Measurements from ENCODE around the gene EPHB4. TPM values are rescaled to one million over a fixed set of nuclear protein-coding genes. Genes with fewer than 3 reads are reported as not detected.
"Not testable (repeated sequence)": the region's sequence is repeated elsewhere in the genome, so short reads cannot be mapped to it uniquely, and the experiment has no call there.

EPHB4 gene
- total RNA-seq, 1 experiment from 2014 or later = 21.6 TPM

DNA sequence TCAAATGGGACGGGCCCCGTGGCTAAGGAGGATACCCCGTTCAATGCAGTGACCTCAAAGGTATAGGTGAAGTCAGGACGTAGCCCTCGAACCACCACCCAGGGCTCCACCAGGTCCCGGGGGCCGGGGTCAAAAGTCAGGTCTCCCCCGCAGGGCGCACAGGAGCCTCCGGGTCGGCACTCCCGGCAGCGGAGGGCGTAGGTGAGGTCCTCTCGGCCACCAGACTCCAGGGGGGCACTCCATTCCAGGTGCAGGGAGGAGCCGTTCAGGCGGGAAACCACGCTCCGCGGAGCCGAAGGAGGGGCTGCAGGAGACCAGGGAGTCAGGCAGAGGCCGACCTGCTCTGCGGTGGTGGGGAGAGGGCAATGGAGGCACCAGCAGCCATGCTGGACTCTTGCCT, 7.7 kb downstream of the EPHB4 start:
- H3K27me3 ChIP-seq (ENCODE audit: low read length) = no peaks in the 10 kb centered on the region
- no peak for DNase-seq
- no peaks in the 10 kb centered on the region for H3K4me1 ChIP-seq (ENCODE audit: low read length)
- H3K9me3 ChIP-seq (ENCODE audit: low read length) = no peaks in the 10 kb centered on the region
- no peaks in the 10 kb centered on the region for H4K20me1 ChIP-seq (ENCODE audit: insufficient read depth, low read depth, low read length)
- H2AFZ ChIP-seq (ENCODE audit: low read length) = no peak overlapping the region
- no peak overlapping the region for H3K4me3 ChIP-seq (ENCODE audit: low read length)
- H3K36me3 ChIP-seq (ENCODE audit: insufficient read depth, low read length) = no peaks in the 10 kb centered on the region
- H3K9ac ChIP-seq (ENCODE audit: low read length) = no peak overlapping the region
- no peak overlapping the region for H3K4me2 ChIP-seq (ENCODE audit: low read depth, low read length, poor library complexity, severe bottlenecking)
- no peaks in the 10 kb centered on the region for H3K9me2 ChIP-seq (replicated peaks; ENCODE audit: insufficient read depth, low read length)
- H3K27ac ChIP-seq (ENCODE audit: low read length) = no peak overlapping the region
- no peaks in the 10 kb centered on the region for H3K79me2 ChIP-seq (ENCODE audit: low read length)

DNA sequence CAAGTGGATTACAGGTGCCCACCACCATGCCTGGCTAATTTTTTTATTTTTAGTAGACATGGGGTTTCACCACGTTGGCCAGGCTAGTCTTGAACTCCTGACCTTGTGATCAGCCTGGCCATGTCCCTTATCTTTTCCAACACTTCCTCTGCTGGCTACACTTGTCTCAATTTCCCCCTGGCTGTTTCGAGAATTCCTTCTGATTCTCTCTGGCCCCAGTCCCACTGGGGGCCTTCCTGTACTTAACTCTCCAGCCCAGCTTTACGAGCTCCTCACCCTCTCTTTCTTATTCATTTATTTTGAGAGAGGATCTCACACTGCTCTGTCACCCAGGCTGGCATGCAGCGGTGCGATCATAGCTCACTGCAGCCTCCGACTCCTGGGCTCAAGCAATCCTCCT, 8.5 kb downstream of the EPHB4 start:
- Histone ChIP-seq H3K9ac (ENCODE audit: low read length) (no peak overlapping the region), H3K9me3 (ENCODE audit: low read length) (no peaks in the 10 kb centered on the region), H2AFZ (ENCODE audit: low read length) (no peak overlapping the region), H3K79me2 (ENCODE audit: low read length) (no peaks in the 10 kb centered on the region), H3K4me3 (ENCODE audit: low read length) (no peak overlapping the region), H3K4me2 (ENCODE audit: low read depth, low read length, poor library complexity, severe bottlenecking) (no peak overlapping the region), H3K4me1 (ENCODE audit: low read length) (no peaks in the 10 kb centered on the region), H4K20me1 (ENCODE audit: insufficient read depth, low read depth, low read length) (no peaks in the 10 kb centered on the region), H3K27me3 (ENCODE audit: low read length) (no peaks in the 10 kb centered on the region), H3K9me2 (replicated peaks; ENCODE audit: insufficient read depth, low read length) (no peaks in the 10 kb centered on the region), H3K27ac (ENCODE audit: low read length) (no peak overlapping the region), H3K36me3 (ENCODE audit: insufficient read depth, low read length) (no peaks in the 10 kb centered on the region)
- DNase-seq = no peak

DNA sequence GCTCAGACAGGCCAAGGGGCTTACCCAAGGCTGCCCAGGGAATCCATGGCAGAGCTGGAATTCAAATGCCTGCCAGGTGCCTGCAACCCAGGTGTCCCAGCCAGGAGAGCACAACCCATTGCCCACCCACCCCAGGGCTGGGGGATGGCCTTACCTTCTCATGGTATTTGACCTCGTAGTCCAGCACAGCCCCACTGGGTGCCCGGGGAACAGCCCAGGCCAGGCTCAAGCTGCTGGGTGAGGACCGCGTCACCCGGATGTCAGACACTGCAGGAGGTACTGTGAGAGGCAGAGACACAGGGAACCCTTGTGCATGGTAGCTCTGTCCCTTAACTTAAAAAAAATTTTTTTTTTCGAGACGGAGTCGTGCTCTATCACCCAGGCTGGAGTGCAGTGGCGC, 9.0 kb downstream of the EPHB4 start:
- Histone ChIP-seq H3K27ac (ENCODE audit: low read length) (no peak overlapping the region), H3K9me3 (ENCODE audit: low read length) (no peaks in the 10 kb centered on the region), H3K4me1 (ENCODE audit: low read length) (no peaks in the 10 kb centered on the region), H3K79me2 (ENCODE audit: low read length) (no peaks in the 10 kb centered on the region), H2AFZ (ENCODE audit: low read length) (no peak overlapping the region), H3K36me3 (ENCODE audit: insufficient read depth, low read length) (no peaks in the 10 kb centered on the region), H3K9ac (ENCODE audit: low read length) (no peak overlapping the region), H4K20me1 (ENCODE audit: insufficient read depth, low read depth, low read length) (no peaks in the 10 kb centered on the region), H3K9me2 (replicated peaks; ENCODE audit: insufficient read depth, low read length) (no peaks in the 10 kb centered on the region), H3K4me2 (ENCODE audit: low read depth, low read length, poor library complexity, severe bottlenecking) (no peak overlapping the region), H3K27me3 (ENCODE audit: low read length) (no peaks in the 10 kb centered on the region), H3K4me3 (ENCODE audit: low read length) (no peak overlapping the region)
- no peak for DNase-seq

DNA sequence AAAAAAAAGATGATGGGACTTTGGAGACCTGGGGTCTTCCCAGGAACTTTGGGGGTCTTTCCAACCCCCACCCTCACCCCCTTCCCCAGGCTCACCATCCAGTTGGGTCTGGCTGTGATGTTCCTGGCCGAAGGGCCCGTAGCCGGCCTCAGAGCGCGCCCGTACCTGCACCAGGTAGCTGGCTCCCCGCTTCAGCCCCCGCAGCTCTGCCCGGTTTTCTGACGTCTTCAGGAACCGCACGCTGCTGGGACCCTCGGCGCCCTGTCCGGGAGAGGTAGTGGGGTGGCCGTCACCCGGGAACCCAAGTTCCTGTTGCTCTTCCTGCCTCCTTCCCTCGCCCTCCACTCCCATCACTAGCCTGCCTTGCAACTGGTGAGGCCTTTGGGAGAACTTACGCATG, 10.2 kb downstream of the EPHB4 start:
- H2AFZ ChIP-seq (ENCODE audit: low read length) = no peak overlapping the region
- no peak overlapping the region for H3K9ac ChIP-seq (ENCODE audit: low read length)
- no peak for DNase-seq
- H3K27ac ChIP-seq (ENCODE audit: low read length) = no peak overlapping the region
- no peaks in the 10 kb centered on the region for H3K36me3 ChIP-seq (ENCODE audit: insufficient read depth, low read length)
- H3K79me2 ChIP-seq (ENCODE audit: low read length) = no peaks in the 10 kb centered on the region
- H3K4me1 ChIP-seq (ENCODE audit: low read length) = no peaks in the 10 kb centered on the region
- no peaks in the 10 kb centered on the region for H3K9me3 ChIP-seq (ENCODE audit: low read length)
- H3K4me2 ChIP-seq (ENCODE audit: low read depth, low read length, poor library complexity, severe bottlenecking) = no peak overlapping the region
- no peaks in the 10 kb centered on the region for H4K20me1 ChIP-seq (ENCODE audit: insufficient read depth, low read depth, low read length)
- H3K27me3 ChIP-seq (ENCODE audit: low read length) = no peaks in the 10 kb centered on the region
- no peaks in the 10 kb centered on the region for H3K9me2 ChIP-seq (replicated peaks; ENCODE audit: insufficient read depth, low read length)
- no peak overlapping the region for H3K4me3 ChIP-seq (ENCODE audit: low read length)

DNA sequence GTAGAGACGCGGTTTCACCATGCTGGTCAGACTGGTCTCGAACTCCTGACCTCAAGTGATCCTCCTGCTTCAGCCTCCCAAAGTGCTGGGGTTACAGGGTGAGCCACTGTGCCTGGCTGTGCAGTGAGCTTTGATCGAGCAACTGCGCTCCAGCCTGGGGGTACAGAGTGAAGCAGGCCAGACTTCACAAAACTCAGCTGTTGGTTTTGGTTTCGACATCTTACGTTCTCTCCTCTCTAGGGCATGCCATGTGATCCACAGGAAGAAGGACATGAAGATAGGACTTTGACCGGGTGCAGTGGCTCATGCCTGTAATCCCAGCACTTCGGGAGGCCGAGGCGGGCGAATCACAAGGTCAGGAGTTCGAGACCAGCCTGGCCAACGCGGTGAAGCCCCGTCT, 10.8 kb downstream of the EPHB4 start:
- H3K9ac ChIP-seq (ENCODE audit: low read length); H3K4me2 ChIP-seq (ENCODE audit: low read depth, low read length, poor library complexity, severe bottlenecking); H3K79me2 ChIP-seq (ENCODE audit: low read length); H3K9me2 ChIP-seq (replicated peaks; ENCODE audit: insufficient read depth, low read length); H2AFZ ChIP-seq (ENCODE audit: low read length); H3K4me1 ChIP-seq (ENCODE audit: low read length); H3K9me3 ChIP-seq (ENCODE audit: low read length); H3K27me3 ChIP-seq (ENCODE audit: low read length); H3K36me3 ChIP-seq (ENCODE audit: insufficient read depth, low read length); H4K20me1 ChIP-seq (ENCODE audit: insufficient read depth, low read depth, low read length); DNase-seq; H3K4me3 ChIP-seq (ENCODE audit: low read length); H3K27ac ChIP-seq (ENCODE audit: low read length): not testable (repeated sequence)

DNA sequence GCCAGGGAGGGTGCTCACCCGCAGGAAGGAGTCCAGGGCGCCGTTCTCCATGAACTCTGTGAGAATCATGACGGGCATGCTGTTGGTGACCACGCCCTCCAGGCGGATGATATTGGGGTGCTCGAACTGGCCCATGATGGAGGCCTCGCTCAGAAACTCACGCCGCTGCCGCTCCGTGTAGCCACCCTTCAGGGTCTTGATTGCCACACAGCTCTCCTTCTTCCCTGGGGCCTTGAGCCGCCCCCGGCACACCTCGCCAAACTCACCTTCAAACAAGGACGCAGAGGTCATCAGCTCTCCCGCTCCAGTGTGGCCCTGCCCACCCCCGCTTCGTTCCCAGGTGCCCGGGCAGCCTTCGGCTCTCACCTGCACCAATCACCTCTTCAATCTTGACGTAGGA, 14.6 kb downstream of the EPHB4 start:
- H3K27me3 ChIP-seq (ENCODE audit: low read length) = no peaks in the 10 kb centered on the region
- H3K4me3 ChIP-seq (ENCODE audit: low read length) = no peak overlapping the region
- no peak overlapping the region for H3K27ac ChIP-seq (ENCODE audit: low read length)
- no peaks in the 10 kb centered on the region for H3K79me2 ChIP-seq (ENCODE audit: low read length)
- no peak overlapping the region for H3K4me2 ChIP-seq (ENCODE audit: low read depth, low read length, poor library complexity, severe bottlenecking)
- no peaks in the 10 kb centered on the region for H3K4me1 ChIP-seq (ENCODE audit: low read length)
- no peak for DNase-seq
- no peaks in the 10 kb centered on the region for H3K9me3 ChIP-seq (ENCODE audit: low read length)
- no peak overlapping the region for H3K9ac ChIP-seq (ENCODE audit: low read length)
- no peaks in the 10 kb centered on the region for H4K20me1 ChIP-seq (ENCODE audit: insufficient read depth, low read depth, low read length)
- no peak overlapping the region for H2AFZ ChIP-seq (ENCODE audit: low read length)
- H3K36me3 ChIP-seq (ENCODE audit: insufficient read depth, low read length) = no peaks in the 10 kb centered on the region
- H3K9me2 ChIP-seq (replicated peaks; ENCODE audit: insufficient read depth, low read length) = no peaks in the 10 kb centered on the region

DNA sequence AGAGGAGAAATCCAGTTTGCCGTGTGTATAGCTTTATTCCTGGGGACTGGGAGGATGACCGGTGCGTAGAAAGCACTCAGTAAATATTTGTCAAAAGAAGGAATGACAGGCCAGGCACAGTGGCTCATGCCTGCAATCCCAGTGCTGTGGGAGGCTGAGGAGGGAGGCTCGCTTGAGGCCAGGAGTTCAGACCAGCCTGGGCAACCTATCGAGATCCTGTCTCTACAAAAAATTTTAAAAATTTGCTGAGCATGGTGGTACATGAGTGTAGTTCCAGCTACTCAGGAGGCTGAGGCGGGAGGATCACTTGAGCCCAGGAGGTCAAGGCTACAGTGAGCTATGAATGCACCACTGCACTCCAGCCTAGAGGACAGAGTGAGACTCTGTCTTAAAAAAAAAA, 15.8 kb downstream of the EPHB4 start:
- H3K4me3 ChIP-seq (ENCODE audit: low read length) = no peak overlapping the region
- no peak for DNase-seq
- H3K36me3 ChIP-seq (ENCODE audit: insufficient read depth, low read length) = no peaks in the 10 kb centered on the region
- no peaks in the 10 kb centered on the region for H4K20me1 ChIP-seq (ENCODE audit: insufficient read depth, low read depth, low read length)
- H3K9ac ChIP-seq (ENCODE audit: low read length) = no peak overlapping the region
- H3K9me3 ChIP-seq (ENCODE audit: low read length) = no peaks in the 10 kb centered on the region
- no peaks in the 10 kb centered on the region for H3K9me2 ChIP-seq (replicated peaks; ENCODE audit: insufficient read depth, low read length)
- no peak overlapping the region for H3K27ac ChIP-seq (ENCODE audit: low read length)
- no peaks in the 10 kb centered on the region for H3K27me3 ChIP-seq (ENCODE audit: low read length)
- no peaks in the 10 kb centered on the region for H3K79me2 ChIP-seq (ENCODE audit: low read length)
- H3K4me1 ChIP-seq (ENCODE audit: low read length) = no peaks in the 10 kb centered on the region
- no peak overlapping the region for H2AFZ ChIP-seq (ENCODE audit: low read length)
- no peak overlapping the region for H3K4me2 ChIP-seq (ENCODE audit: low read depth, low read length, poor library complexity, severe bottlenecking)

DNA sequence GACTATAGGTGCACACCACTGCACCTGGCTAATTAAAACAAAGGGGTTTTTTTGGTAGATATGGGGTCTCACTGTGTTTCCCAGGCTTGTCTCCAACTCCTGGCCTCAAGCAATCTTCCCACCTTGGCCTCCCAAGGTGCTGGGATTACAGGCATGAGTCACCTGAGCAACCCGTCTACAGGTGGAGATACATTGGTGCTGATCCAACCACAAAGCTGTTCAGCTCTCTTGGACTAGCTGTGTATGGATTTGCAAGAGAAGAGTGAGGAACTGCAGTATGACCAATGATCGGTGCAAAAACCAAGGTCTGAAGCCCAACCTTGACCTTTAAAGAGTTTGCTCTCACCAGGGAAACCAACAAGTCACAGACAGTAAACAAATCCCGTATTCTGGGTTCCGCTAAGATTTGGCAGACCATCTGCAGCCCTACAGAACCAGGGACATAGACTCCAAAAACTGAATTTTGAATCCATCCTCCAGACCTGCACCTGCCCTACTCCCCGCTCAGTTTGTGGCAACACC, 18.9 kb downstream of the EPHB4 start:
- no peak overlapping the region for H2AFZ ChIP-seq (ENCODE audit: low read length)
- H3K9me2 ChIP-seq (replicated peaks; ENCODE audit: insufficient read depth, low read length) = no peaks in the 10 kb centered on the region
- H3K79me2 ChIP-seq (ENCODE audit: low read length) = no peaks in the 10 kb centered on the region
- no peaks in the 10 kb centered on the region for H3K27me3 ChIP-seq (ENCODE audit: low read length)
- no peaks in the 10 kb centered on the region for H4K20me1 ChIP-seq (ENCODE audit: insufficient read depth, low read depth, low read length)
- no peak overlapping the region for H3K4me3 ChIP-seq (ENCODE audit: low read length)
- H3K4me1 ChIP-seq (ENCODE audit: low read length) = peaks cover 5% of the 10 kb centered on the region
- no peak overlapping the region for H3K27ac ChIP-seq (ENCODE audit: low read length)
- no peaks in the 10 kb centered on the region for H3K9me3 ChIP-seq (ENCODE audit: low read length)
- no peak overlapping the region for H3K9ac ChIP-seq (ENCODE audit: low read length)
- no peak for DNase-seq
- H3K4me2 ChIP-seq (ENCODE audit: low read depth, low read length, poor library complexity, severe bottlenecking) = no peak overlapping the region
- no peaks in the 10 kb centered on the region for H3K36me3 ChIP-seq (ENCODE audit: insufficient read depth, low read length)

DNA sequence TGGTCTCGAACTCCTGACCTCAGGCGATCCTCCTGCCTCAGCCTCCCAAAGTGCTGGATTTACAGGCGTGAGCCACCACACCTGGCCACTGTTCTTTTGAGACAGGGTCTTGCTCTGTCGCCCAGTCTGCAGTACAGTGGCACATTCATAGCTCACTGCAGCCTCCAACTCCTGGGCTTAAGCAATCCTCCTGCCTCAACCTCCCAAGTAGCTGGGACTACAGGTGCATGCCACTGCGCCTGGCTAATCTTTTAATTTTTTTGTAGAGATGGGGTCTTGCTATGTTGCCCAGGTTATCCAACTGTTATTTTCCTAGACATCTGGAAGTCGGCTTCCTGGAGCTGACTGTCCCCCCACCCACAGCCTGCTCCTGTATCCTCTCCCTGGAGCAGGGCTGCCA, 20.4 kb downstream of the EPHB4 start:
- not testable (repeated sequence) for H3K4me1 ChIP-seq (ENCODE audit: low read length); H3K27ac ChIP-seq (ENCODE audit: low read length); H3K4me3 ChIP-seq (ENCODE audit: low read length); H3K36me3 ChIP-seq (ENCODE audit: insufficient read depth, low read length); H3K9me2 ChIP-seq (replicated peaks; ENCODE audit: insufficient read depth, low read length); DNase-seq; H4K20me1 ChIP-seq (ENCODE audit: insufficient read depth, low read depth, low read length); H2AFZ ChIP-seq (ENCODE audit: low read length); H3K9ac ChIP-seq (ENCODE audit: low read length); H3K4me2 ChIP-seq (ENCODE audit: low read depth, low read length, poor library complexity, severe bottlenecking); H3K79me2 ChIP-seq (ENCODE audit: low read length); H3K27me3 ChIP-seq (ENCODE audit: low read length); H3K9me3 ChIP-seq (ENCODE audit: low read length)

Data from Karpas-422 (cell line).